Fibroblast of peridontal ligament (primary cell): ENCODE results near the gene DLGAP1.

ENCODE experiments used
- DNase-seq: peaks from one replicate; pipeline ENCODE4 v3.0.0-alpha.2; 2010; ENCODE audit errors: extremely low read depth

DLGAP1 gene

DNA sequence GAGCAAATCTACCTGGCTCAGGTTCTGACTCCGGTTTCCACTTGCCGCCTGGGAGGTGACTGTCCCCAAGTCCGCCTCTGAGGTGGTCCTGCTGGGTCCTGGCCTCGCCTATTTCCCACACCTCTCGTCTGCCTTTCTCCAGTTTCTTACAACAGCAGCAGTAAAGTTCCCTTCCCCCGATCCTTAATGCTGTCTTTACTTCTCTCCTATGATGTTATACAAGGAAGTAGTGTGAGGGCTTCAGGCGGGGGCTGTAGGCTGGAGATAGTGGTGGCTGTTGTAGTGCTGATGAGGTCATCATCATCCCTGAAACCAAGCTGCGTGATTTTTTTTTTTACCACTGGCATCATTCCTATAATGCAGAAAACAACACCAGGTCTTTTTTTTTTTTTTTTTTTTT lies 986.3 kb downstream of the DLGAP1 start:
- no peak for DNase-seq

DNA sequence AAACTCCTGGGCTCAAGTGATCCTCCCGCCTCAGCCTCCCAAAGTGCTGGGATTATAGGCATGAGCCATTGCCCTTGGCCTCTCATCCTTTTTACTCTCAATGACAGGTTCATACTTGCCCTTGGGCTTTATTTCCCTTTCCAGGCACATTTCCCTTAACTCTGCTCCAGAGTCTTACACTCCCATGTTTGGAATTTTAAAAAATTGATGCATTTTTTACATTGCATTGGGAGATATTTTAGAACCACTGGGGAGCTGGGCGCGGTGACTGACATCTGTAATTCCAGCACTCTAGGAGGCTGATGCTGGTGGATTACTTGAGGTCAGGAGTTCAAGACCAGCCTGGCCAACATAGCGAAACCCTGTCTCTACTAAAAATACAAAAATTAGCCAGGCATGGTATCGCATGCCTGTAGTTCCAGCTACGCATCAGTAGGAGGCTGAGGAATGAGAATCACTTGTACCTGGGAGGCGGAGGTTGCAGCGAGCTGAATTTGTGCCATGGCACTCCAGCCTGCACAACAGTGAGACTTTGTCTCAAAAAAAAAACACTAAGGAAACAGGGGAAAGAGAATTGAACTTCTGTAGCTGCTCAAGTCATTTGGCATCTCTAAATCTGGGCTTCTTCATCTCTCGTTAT lies 986.9 kb downstream of the DLGAP1 start:
- no peak for DNase-seq

DNA sequence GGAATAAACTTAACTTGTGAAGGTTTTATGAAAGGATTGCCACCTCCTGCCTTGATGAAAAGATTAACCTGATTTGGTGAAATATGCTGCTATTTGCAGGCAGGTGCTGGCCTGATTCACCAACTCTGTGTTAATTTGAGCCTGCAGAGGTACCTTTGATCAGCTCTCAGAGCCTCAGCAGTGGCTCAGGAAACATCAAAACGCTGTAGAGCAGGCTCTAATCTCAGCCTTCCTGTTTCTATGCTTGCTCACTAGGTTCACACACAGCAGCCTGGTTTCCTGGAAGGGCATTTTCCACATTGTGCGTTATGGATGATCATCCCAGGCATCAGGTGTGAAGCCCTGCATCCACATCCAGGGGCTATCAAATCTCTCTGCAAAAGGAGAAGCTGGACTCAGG lies 988.2 kb downstream of the DLGAP1 start:
- DNase-seq = no peak

DNA sequence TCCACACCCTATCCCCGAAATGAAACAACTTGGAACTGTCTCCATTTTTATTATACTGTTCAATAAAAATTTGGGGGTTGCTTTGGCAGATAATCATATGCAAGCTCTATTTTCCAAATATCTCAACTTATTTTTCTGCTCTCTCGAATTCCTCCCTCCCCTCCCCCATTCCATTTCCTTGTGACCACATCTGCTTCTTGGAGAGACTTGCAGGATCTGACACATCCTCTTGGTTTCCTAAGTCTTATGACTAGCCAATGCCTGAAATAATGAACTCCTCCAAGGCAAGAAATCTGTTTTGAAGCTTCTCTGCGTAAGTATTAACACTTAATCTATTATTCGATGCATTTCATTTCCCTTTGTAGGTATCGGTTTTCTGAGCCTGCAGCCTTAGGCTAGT lies 989.1 kb downstream of the DLGAP1 start:
- peak; percentile 88 for DNase-seq

DNA sequence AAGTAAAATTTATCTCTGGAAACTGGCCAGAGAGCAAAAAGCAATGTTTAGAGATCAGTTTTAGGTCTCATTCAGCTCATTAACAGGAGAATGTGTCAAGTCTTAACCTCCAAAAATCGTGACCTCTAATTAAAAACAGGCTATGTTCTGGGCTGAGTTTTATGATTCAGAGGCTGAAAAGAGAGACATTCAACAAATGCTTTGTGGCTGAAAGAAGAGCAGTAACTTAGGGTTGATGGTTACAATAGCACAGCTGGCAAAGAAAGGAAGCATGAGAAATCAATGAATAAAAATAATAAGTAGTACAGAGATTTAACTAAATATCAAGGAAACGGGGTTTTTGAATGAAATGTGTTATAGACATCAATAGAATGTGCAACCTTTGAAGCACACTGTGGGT lies 992.1 kb downstream of the DLGAP1 start:
- DNase-seq = peak; percentile 85

DNA sequence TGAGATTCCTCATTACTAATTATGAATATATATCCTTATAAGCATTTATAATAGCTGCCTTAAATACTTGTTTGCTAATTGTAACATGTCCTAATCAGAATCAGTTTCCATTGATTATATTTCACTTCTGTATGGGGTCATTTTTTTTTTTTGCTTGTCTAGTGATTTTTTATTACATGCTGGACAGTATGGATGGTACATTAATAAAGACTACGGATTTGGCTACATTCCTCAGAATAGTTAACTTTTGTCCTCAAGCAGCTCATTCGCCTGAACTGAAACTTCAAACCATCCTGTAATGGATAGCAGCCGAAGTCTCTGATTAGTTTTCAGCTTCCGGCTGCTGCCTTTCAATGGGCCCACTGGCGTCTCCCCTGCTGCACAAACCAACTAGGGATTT lies 993.4 kb downstream of the DLGAP1 start:
- DNase-seq = no peak

DNA sequence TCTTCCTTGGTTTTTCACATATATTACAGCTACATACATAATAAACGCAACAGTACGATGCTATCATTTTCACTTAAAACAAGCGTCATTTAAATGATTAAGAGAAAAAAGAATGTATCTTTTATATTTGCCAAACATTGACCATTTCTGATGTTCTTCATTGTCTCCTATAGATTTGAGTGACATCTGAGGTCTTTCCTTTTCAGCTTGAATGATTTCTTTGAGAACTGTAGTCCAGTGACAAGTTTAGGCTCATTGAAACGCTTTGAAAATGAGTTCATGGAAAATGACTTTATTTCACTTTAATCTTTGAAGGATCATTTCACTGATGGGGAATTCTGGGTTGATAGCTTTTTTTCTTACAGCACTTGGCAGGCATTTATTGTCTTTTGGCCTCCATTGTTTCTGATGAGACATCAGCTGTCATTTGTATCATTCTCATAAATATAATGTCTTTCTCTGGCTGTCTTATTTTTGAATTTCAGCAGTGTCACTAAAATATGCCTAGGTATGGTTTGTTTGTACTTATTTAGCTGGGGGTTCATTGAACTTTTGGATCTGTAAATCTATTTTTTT lies 994.2 kb downstream of the DLGAP1 start:
- no peak for DNase-seq

DNA sequence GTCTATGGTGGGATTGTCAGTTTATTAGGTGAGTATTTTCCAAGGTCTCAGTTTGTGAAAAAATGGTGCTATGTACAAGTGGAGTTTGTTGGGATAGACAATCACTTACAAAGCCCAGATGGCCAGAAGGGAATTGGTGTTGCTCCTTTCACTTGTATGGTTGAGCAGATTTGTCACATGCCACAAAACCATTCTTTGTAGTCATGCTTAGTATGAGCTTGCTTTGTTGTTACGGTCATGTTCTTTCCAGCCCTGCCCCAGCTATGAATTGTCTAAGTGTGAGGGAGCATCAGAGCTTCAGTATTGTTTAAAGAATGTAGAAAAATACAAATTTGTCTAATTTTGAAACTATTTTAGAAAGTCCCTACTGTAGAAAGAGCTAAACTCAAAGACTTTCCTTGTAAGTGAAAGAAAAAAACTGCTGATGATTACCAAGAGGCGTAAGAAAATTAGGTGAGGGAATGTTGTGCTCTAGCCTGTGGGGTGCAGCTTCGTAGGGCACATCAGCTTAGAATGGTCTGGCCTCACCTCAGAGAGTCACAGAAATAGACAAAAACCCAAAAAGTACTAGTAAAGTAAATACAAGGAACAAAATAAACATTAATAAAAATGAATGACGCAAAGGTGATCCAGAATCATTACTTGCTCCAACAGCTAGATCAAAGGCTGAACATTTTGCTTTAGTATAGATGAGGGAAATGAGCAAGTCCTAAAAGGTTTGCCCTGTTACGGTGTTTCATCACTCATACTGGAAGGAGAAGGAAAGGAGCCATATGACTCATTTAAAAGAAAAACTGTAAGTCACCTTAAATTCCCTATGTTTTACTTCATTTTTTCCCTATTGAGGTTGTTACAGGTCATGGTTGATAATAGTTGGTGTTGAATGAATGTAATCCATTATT lies 995.9 kb downstream of the DLGAP1 start:
- DNase-seq = peak; percentile 55

DNA sequence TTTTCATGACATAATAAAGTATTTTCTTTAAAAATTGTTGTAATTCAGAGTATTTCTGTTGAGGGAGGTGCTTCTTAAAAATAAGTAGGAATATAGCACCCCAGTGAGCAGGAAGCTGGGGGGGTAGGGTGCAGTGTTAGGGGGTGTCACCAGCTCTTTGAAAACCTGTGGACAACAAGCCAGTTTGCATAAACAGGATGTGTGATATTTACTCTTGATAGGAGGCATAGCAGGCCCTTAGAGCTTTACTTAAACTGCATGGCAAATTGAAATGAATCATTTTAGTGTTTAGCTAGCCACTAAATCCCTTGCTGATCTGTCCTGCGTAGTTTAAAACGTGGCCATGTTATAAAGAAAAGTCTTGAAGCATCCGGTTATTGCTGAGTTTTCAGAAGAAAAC lies 996.7 kb downstream of the DLGAP1 start:
- peak; percentile 45 for DNase-seq

DNA sequence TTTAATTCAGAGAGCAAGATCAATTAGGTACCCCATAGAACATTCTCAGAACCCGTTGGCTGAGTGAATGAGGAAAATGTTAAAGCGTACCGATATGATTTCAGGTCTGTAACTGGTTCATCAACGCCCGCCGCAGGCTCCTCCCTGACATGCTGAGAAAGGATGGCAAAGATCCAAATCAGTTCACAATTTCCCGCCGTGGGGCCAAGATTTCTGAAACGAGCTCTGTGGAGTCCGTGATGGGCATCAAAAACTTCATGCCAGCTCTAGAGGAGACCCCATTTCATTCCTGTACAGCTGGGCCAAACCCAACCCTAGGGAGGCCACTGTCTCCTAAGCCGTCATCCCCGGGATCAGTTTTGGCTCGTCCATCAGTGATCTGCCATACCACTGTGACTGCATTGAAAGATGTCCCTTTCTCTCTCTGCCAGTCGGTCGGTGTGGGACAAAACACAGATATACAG lies 997.8 kb downstream of the DLGAP1 start:
- no peak for DNase-seq

DNA sequence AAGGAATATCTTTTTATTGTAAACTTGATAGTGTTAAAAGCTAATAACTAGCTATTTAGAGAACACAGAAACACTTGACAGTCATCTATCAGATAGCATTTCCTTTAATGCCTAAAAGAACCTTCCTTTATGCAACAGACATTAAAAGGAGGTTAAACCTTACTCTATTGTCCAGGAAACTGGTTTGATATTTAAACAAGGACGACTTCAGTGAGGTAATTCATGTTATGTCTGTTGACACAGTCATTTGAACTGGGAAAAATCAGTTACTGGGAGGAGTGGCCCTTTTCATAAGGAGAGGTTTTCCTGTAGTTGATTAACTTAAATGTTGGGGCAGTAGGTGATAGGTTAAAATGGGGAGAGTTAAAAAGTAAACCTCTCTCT lies 998.4 kb downstream of the DLGAP1 start:
- DNase-seq = no peak

DNA sequence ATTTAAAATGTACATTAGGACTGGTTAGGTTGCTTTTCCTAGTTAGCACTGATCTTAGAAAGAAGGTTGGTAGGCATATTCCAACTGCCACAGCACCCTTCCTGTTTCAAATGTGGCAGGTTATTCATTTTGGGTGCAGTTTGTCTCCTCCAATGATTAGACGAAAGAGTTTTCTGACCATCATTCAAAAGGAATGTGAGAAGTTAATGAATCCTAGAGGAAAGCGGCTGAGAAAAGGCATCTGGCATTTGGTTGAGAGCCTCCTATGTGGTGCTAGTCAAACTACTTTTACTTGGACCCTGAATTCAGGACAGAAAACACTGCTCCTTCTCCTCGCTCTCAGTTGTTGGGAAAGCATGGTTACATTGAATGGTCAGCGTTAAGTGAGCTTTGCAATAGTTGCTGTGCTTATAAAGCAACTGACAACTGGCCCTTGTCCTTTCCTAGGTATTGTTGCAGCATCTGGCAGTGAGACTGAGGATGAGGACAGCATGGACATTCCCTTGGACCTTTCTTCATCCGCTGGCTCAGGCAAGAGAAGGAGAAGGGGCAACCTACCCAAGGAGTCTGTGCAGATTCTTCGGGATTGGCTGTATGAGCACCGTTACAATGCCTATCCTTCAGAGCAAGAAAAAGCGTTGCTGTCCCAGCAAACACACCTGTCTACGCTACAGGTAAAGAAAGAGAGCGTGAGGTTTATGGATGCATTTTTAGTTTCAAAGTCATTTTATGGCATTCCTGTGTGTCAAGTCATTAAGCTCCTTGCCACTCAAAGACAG lies 999.0 kb downstream of the DLGAP1 start:
- DNase-seq = peak; percentile 57

DNA sequence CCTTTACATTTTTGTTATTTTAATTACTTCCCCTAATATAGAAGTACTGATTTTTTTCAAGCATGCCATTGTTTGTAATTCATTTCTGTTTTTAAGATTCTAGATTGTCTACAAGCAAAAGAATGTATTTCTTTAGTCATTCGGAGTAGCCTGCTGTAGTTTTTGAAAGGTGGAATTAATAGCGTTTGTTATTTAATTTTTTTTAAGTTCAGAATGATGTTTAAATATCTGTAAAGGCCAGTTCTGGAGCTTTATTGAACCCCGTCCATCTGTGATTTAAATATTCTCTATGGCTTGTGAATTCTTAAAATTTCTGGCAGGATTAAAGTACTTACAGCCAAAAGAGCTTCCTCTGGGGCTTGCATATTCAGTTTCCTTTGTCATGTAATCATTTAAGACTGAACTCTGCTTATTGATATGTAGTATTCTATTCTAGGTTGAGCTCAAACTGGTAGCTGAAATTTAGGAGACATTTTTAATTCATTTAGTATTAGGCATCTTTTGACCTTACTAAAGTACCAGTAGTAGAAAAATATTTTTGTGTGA lies 999.9 kb downstream of the DLGAP1 start:
- DNase-seq = peak; percentile 49

DNA sequence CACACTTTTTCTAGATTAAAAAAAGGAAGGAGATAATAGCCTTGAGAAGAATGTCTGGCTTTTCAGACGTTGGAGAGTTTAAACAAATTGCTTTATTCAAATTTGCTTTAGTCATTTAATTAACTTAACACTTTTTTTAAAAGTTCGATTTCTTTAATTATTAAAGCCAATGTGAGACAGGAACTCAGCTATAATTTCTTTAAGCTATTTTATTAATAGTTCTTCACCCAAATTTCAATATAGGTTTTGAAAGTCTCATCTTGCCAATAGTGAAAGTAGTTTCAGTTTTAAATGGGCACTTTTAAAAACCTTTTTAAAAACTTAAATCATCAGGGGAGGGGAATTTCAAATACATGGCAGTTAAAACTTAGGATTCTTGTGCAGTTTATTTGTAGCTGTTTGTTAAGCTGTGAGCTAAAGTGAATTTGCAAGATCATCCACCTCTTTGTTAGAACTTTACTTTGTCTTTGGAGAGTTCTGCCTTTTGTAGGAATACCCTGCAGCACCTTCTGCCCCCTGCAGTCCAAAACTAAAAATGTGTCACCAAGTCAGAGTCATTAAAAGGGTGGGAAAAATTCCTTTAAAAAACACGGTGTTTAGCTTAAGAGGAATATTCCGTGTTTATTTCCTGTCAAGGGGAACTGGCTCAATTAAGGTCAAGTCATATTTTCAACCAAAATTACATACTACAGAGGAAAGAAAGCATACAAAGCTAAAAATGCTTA lies 1000.6 kb downstream of the DLGAP1 start:
- DNase-seq = peak; percentile 84

DNA sequence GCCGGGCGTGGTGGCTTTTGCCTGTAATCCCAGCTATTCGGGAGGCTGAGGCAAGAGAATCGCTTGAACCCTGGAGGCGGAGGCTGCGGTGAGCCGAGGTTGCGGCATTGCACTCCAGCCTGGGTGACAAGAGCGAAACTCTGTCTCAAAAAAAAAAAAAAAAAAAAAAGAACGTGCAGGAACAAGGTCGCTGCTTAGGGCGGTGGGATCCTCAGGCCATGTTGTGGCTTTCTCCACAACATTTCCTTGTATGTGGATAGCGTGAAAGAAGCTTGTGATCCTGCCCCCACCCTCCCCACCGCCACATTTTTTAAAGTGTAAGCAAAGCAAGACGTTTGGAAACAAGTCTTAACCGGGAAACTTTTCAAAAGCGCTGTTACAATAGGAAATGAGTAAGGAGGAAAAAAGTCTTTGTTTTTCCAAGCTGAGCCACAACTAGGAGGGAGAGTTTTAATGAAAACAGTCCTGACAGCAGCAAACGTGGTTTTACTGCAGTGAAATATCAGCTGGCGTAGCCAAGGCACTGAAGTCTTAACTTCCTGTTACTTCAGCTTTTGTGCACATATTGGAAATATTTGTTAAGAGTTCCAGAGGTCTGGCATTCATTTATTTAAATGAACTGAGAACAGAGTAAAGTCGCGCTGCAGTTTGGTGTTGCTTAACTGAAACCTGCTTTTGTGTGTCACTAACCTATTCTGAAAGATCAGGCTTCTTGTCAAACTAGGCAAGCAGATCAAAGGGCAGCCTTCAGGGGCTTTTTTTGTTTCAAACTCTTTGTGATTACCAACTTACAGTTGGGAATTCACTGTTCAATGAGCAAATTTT lies 1001.4 kb downstream of the DLGAP1 start:
- peak; percentile 100 for DNase-seq

DNA sequence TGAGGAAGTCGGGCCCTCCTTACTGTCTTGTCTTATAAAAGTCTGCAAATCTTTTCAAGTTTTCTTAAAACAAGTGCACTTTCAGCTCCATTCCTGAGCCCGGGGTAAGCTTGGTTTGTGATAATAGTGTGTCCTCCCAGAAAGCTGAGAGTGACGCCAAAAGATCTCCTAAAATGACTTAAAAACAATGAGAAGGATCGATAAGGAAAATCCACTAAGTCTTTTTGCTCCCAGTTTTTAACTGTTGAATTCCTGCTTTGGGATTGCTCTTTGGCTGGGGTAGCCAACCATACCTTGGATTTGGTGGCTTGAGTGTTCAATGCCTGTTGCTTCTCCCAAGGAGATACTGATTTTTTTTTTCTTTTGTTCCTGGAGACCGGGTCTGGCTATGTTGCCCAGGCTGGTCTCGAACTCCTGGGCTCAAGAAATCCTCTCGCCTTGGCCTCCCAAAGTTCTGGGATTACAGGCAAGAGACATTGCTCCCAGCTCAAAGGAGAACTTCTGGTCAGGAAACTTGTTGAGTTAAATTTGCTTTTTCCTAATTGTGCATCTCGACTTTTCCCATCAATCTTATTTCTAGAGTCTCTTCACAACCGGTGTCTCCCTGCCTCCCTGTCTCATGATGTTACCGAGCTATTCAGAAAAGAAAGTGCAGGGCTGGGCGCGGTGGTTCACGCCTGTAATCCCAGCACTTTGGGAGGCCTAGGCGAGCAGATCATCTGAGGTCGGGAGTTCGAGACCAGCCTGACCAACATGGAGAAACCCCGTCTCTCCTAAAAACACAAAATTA lies 1002.2 kb downstream of the DLGAP1 start:
- DNase-seq = peak; percentile 54

DNA sequence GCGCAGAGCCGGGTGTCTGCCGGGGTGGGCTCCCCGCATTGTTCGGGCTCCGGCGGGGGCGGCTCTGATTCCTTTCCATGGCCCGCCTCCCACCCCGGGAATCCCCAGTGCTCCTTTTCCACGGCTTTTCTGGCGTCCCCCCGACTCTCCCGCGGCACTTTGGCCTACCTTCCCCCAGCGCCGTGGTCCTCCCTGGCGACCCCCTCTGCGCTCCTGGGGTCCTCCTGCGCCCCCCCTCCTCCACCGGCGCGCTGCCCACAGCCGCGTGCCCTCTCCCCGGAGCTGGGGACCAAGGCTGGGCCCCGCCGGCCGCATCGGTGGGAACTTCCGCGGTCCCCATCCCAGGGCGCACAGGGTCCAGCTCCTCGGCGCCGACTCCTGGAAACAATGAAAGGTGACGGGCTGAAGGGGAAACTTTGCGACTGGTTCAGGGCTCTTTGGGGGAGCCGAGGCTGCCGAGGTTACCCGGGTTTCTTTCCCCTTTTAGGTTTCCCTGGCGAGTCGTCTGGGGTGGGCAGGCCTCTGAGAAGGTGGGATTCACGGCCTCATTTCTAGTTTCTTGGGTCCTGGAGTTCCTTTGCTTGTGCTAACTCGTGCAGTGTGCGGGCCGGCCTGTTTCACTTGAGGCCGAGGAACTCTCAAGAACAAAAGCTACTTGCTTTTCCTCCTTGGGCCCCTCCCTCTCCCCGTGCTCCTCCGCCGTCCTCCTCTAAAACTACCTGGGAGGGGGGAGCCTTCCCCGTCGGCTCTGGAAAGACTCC lies 1002.9 kb downstream of the DLGAP1 start:
- DNase-seq = peak; percentile 78

DNA sequence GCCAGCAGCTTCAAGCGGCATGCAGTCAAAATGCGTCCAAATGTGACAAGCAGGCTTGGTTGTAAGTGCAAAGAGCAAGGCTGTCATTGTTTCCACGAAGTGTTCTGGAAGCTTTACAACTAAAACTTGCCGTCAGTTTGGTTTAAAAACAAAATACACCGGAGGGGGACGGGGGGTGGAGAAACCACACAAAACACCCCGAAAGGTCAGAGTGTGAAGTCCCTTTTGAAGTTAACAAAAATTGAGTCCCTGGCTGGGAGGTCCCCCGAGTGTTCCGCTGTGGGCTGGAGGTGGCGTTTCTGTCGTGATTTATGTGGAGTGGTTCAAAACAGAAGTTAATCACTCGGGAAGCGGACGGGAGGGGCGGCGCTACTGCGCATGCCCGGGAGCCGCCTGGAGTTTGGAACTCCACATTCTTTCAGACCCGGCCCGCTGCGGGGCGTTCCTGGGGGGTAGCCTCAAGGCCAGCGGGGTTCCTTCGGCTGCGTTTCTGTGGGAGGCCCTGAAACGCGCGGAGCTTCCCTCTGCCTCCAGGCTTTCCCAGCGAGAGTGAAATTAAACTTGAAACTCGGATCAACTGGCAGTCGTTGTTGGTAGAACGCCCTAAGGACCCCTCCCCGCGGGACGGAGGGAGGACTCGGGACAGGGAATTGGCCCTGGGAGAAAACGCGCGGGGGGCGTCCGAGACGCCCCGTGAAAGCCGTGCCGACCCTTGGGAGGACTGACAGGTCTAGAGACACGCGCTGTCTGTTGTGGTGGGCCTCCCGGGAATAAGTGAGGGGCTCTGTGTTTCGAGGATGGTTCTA lies 1003.7 kb downstream of the DLGAP1 start:
- peak; percentile 94 for DNase-seq
